Astrocyte of the cerebellum (primary cell): ENCODE data around the gene FOXN4.

Source experiments
- DNase-seq: peaks from one replicate; pipeline ENCODE4 v3.0.0-alpha.2; 2011; ENCODE audit warnings: low read depth
- H3K4me3 ChIP-seq: 2 replicates; pipeline ENCODE4 v1.5.1; 2011; ENCODE audit warnings: mild to moderate bottlenecking, low read depth, low read length, moderate library complexity
- CTCF ChIP-seq: IDR thresholded peaks from 2 replicates; pipeline ENCODE4 v1.5.1; 2012; ENCODE audit warnings: low read length, low read depth, moderate library complexity, mild to moderate bottlenecking; ENCODE audit errors: missing control alignments
- in situ Hi-C: cut with HindIII; loops from 2 replicates; pipeline ENCODE4 v1.10.0; 2017; ENCODE audit warnings: low sequenced_read_pairs

Gene FOXN4

DNA sequence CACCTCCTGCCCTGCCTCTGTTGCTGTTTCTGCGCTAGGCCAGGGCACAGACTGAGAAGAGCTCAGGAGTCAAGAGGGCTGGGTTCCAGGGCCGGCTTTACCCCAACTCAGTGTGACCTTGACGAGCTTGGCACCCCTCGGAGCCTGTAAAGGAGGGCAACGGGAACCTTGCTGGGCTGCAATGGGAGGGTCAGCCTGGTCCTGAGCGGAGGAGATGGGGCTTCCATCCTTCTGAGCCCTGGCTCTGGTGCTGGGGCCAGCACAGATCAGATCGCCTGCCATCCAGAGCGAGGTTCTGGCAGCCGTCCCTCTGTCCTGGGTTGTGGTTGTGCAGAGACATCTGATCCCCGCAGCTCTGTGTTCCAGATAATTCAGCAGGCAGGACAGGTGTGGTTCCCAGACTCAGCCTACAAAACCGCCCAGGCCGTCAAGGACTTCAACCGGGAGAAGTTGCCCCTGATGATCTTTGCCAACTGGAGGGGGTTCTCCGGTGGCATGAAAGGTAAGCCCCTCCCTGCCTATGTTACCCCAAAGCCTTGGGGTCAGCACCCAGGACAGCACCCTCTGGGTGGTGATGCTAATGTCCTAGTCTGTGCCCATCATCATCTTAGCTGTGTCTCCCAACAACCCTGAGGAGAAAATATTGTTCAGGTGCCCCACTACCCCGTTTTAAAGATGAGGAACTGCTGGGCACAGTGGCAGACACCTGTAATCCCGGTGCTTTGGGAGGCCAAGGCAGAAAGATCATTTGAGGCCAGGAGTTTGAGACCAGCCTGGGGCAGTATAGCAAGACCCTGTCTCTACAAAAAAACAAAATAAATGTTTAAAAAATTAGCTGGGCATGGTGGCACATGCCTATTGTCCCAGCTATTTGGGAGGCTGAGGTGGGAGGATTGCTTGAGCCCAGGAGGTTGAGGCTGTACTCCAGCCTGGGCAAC, 50.2 kb downstream of the FOXN4 start:
- TF ChIP-seq CTCF = no peak
- in situ Hi-C loops = no loop called here
- no peak for DNase-seq

GRCh38 chr12:109258201-109258600, 50.9 kb downstream of the FOXN4 start:
- H3K4me3 ChIP-seq = no peak overlapping the region
- no peak for DNase-seq
- in situ Hi-C loops = no loop called here

More for the DNA sequence above, 50.2 kb downstream of the FOXN4 start:
- no peak overlapping the region for H3K4me3 ChIP-seq

GRCh38 chr12:109256011-109256410, 53.1 kb downstream of the FOXN4 start:
- no peak overlapping the region for H3K4me3 ChIP-seq
- in situ Hi-C loops = no loop called here
- TF ChIP-seq CTCF = no peak
- no peak for DNase-seq

More at GRCh38 chr12:109258201-109258600, 50.9 kb downstream of the FOXN4 start:
- no peak for TF ChIP-seq CTCF

GRCh38 chr12:109255377-109255776, 53.7 kb downstream of the FOXN4 start:
- in situ Hi-C loops = no loop called here
- no peak for DNase-seq
- TF ChIP-seq CTCF = no peak
- H3K4me3 ChIP-seq = no peak overlapping the region

GRCh38 chr12:109253913-109254544, 55.1 kb downstream of the FOXN4 start:
- DNase-seq = no peak
- TF ChIP-seq CTCF = no peak
- in situ Hi-C loops = no loop called here
- no peak overlapping the region for H3K4me3 ChIP-seq

DNA sequence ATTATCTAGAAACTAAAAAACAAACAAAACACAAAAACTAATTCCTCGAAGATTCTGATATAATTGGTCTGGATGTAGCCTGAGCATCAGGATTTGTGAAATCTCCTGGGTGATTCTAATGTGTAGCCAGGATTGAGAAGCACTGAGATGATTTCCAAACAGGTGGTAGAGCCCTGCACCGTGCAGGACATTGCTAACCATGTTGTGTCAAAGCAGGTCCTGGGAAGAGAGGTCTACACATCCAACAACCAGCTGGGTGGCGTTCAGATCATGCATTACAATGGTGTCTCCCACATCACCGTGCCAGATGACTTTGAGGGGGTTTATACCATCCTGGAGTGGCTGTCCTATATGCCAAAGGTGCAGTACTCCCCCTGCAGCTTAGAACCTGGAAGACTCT, 56.3 kb downstream of the FOXN4 start:
- in situ Hi-C loops = no loop called here
- TF ChIP-seq CTCF = no peak
- no peak for DNase-seq
- H3K4me3 ChIP-seq = no peak overlapping the region
